ENCODE results near the gene EXOSC10. TPM values are rescaled to one million over a fixed set of nuclear protein-coding genes. Genes with fewer than 3 reads are reported as not detected.

EXOSC10 gene
- total and polyA plus RNA-seq, 8 donors, result 15.1 to 118 (median 34.3) TPM

DNA sequence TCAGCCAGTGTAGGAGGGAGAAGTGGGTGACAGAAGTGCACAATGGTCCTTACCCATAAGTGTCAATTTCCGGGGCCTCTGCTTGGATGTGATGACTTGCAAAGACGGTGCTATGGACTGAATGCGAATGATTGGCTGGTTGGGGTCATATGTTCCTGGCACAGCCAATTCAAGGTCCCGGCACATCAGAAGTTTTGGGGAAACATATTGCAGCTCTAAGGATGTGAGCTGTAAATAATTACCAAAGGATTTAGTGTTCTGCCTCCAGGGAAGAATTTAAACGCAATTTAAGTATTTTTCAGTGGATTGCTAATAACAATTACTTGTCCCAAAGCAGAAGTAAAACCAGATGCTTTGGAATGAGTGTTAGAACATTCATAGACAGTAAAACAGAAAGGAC is 26.9 kb upstream of the EXOSC10 start:
- no peak overlapping the region for H3K4me3 ChIP-seq
- TF ChIP-seq EP300 (IDR thresholded peaks at IDR 0.05) (no peak), POLR2A (IDR thresholded peaks at IDR 0.05) (no peak), POLR2AphosphoS5 (IDR thresholded peaks at IDR 0.05) (no peak)
- TF ChIP-seq, protein P1, sequence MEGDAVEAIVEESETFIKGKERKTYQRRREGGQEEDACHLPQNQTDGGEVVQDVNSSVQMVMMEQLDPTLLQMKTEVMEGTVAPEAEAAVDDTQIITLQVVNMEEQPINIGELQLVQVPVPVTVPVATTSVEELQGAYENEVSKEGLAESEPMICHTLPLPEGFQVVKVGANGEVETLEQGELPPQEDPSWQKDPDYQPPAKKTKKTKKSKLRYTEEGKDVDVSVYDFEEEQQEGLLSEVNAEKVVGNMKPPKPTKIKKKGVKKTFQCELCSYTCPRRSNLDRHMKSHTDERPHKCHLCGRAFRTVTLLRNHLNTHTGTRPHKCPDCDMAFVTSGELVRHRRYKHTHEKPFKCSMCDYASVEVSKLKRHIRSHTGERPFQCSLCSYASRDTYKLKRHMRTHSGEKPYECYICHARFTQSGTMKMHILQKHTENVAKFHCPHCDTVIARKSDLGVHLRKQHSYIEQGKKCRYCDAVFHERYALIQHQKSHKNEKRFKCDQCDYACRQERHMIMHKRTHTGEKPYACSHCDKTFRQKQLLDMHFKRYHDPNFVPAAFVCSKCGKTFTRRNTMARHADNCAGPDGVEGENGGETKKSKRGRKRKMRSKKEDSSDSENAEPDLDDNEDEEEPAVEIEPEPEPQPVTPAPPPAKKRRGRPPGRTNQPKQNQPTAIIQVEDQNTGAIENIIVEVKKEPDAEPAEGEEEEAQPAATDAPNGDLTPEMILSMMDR (IDR thresholded peaks at IDR 0.05), result no peak
- H3K27me3 ChIP-seq, result no peaks in the 10 kb centered on the region
- WGBS, 5 donors, result 75 to 85% (median 82%) methylated on average over 5 of the region's 5 CpGs
- no peak for DNase-seq
- H3K4me1 ChIP-seq, result no peaks in the 10 kb centered on the region
- H3K27ac ChIP-seq, result no peak overlapping the region
- H3K9me3 ChIP-seq, result no peaks in the 10 kb centered on the region
- intact Hi-C loops (cut with DNase I; ENCODE audit: low total_unique reads), result no loop called here
- H3K36me3 ChIP-seq, result peaks cover 88 to 100% (median 100%) of the 10 kb centered on the region in 4 donors

DNA sequence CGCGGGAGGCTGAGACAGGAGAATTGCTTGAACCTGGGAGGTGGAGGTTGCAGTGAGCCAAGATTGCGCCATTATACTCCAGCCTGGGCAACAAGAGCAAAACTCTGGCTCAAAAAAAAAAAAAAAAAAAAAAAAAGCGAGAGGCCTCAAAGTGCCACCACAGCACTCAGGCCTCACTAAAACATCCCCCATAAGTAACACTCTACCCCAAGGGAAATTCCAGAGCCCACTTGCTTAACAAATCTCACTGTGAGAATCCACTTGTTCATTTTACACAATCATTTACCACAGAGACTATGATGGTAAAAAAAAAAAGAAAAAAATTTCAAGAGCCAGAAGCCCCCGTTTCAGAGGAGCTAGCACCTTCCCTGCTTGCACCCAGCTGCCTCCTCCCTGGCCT is 26.3 kb upstream of the EXOSC10 start:
- Histone ChIP-seq H3K4me3 (no peak overlapping the region), H3K27me3 (no peaks in the 10 kb centered on the region), H3K27ac (no peak overlapping the region), H3K4me1 (no peaks in the 10 kb centered on the region), H3K9me3 (no peaks in the 10 kb centered on the region), H3K36me3 (peaks cover 88 to 100% (median 100%) of the 10 kb centered on the region in 4 donors)
- WGBS, 5 donors, result 77 to 95% (median 92%) methylated on average over 4 to 5 of the region's 5 CpGs
- TF ChIP-seq POLR2AphosphoS5 (IDR thresholded peaks at IDR 0.05), result no peak
- no peak for TF ChIP-seq EP300 (IDR thresholded peaks at IDR 0.05)
- TF ChIP-seq, protein P1 (IDR thresholded peaks at IDR 0.05), result no peak
- no peak for TF ChIP-seq POLR2A (IDR thresholded peaks at IDR 0.05)
- DNase-seq, result no peak
- intact Hi-C loops (cut with DNase I; ENCODE audit: low total_unique reads), result no loop called here

DNA sequence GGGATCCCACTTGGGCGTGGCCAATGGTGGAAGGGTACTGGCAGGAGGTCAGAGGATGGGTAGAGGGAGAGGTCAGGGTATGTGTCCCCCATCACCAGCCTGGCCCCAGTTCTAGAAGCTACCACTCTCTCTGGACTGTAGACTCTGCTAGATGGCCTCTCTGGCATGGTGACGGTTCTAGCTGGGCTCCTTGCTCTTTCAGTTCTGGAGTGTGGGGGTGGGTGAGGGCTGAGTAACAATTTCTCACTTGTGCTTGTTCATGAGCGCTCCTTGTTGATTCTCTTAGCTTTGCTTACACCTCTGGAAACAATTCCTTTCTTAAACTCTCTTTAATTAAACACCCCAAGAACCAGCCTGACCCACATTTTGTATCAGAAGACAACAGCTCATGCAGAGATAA is 25.3 kb upstream of the EXOSC10 start:
- intact Hi-C loops (cut with DNase I; ENCODE audit: low total_unique reads), result no loop called here
- Histone ChIP-seq H3K4me3 (no peak overlapping the region), H3K27ac (no peak overlapping the region), H3K9me3 (no peaks in the 10 kb centered on the region), H3K27me3 (no peaks in the 10 kb centered on the region), H3K36me3 (peaks cover 82 to 100% (median 100%) of the 10 kb centered on the region in 4 donors), H3K4me1 (no peaks in the 10 kb centered on the region)
- TF ChIP-seq POLR2AphosphoS5 (IDR thresholded peaks at IDR 0.05), result no peak
- TF ChIP-seq POLR2A (IDR thresholded peaks at IDR 0.05), result no peak
- TF ChIP-seq EP300 (IDR thresholded peaks at IDR 0.05), result no peak
- TF ChIP-seq, protein P1 (IDR thresholded peaks at IDR 0.05), result no peak
- DNase-seq, result no peak
- 89 to 99% (median 93%) methylated on average over 3 of the region's 3 CpGs for WGBS, 5 donors

DNA sequence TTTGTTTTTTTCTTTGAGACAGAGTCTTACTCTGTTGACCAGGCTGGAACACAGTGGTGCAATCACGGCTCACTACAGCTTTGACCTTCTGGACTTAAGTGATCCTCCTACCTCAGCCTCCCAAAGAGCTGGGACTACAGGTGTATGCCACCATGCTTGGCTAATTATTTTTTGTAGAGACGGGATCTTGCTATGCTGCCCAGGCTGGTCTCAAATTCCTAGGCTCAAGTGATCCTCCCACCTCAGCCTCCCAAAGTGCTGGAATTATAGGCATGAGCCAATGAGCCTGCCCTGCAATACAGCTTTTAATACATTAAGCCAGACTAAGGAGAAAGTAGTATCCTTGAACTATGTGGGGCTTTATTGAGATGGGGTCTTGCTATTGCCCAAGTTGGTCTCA is 16.6 kb upstream of the EXOSC10 start:
- peaks cover 34 to 99% (median 95%) of the 10 kb centered on the region in 4 donors for H3K36me3 ChIP-seq
- TF ChIP-seq POLR2AphosphoS5 (IDR thresholded peaks at IDR 0.05), result no peak
- no peak for TF ChIP-seq POLR2A (IDR thresholded peaks at IDR 0.05)
- TF ChIP-seq, protein P1 (IDR thresholded peaks at IDR 0.05), result no peak
- TF ChIP-seq EP300 (IDR thresholded peaks at IDR 0.05), result no peak

More for the DNA sequence above, 16.6 kb upstream of the EXOSC10 start:
- intact Hi-C loops (cut with DNase I; ENCODE audit: low total_unique reads), result no loop called here
- Histone ChIP-seq H3K4me3 (no peak overlapping the region), H3K27me3 (no peaks in the 10 kb centered on the region), H3K9me3 (no peaks in the 10 kb centered on the region), H3K4me1 (no peaks in the 10 kb centered on the region), H3K27ac (no peak overlapping the region)
- 97 to 100% (median 98%) methylated on average over 2 of the region's 2 CpGs for WGBS, 5 donors
- no peak for DNase-seq

Measured in stomach (tissue), 9 donors.